Sigmoid colon (tissue), 4 donors: Measurements from ENCODE around the gene GRP.

Experiments used
- CTCF ChIP-seq, 4 experiments: fragments of 450-650 bp in 3 of 4; fragments of 200-600 bp in 1 of 4; IDR thresholded peaks; one replicate each; pipeline ENCODE4 v1.5.1; 2016 to 2019; ENCODE audit warnings: antibody characterized with exemption in 4 of 4, mild to moderate bottlenecking in 3 of 4, moderate library complexity in 2 of 4
- EP300 ChIP-seq, 4 donors: sonication (generic); formaldehyde crosslinking; IDR thresholded peaks; one replicate each; pipeline ENCODE4 v1.6.1; 2017; ENCODE audit warnings: antibody characterized with exemption in 4 of 4
- POLR2A ChIP-seq, 2 donors: fragments of 450-650 bp; IDR thresholded peaks; one replicate each; pipeline ENCODE4 v1.6.1; 2016; ENCODE audit warnings: antibody characterized with exemption in 2 of 2, mild to moderate bottlenecking in 2 of 2, moderate library complexity in 2 of 2

- TF ChIP-seq CTCF (IDR thresholded peaks at IDR 0.05) (no peak), POLR2A (IDR thresholded peaks at IDR 0.05) (no peak), EP300 (IDR thresholded peaks at IDR 0.05) (no peak)
Observed at GRCh38 chr18:59211629-59212028, 8.3 kb upstream of the GRP start.
